SK-N-SH (cell line): ENCODE results near the gene ARHGEF19. TPM values are rescaled to one million over a fixed set of nuclear protein-coding genes. Genes with fewer than 3 reads are reported as not detected.

Experiments
- CTCF ChIA-PET: fragments of 300-600, 350-600 bp; formaldehyde crosslinking; extraction: SDS; loops from one replicate; lab custom pipeline; 2021; lab: Yijun Ruan, JAX
- POLR2A ChIA-PET: fragments of 350-600 bp; sonication (Branson Sonifier 250); formaldehyde crosslinking; extraction: SDS; loops from one replicate; lab custom pipeline; 2020; ENCODE audit warnings: antibody characterized with exemption, inconsistent platforms; lab: Yijun Ruan, JAX
- DNase-seq: peaks from one replicate; pipeline ENCODE4 v3.0.0; 2012
- H2AFZ ChIP-seq: fragments of 200-600 bp; sonication (generic); 2 replicates; pipeline ENCODE4 v1.8.1; 2016; ENCODE audit warnings: antibody characterized with exemption, mild to moderate bottlenecking, low read depth
- H3F3A ChIP-seq: fragments of 200-600 bp; sonication (generic); replicated peaks from 2 replicates; pipeline ENCODE3; 2016; ENCODE audit warnings: antibody characterized with exemption, mild to moderate bottlenecking; ENCODE audit not compliant: insufficient read depth
- H3K27ac ChIP-seq, 2 experiments: fragments of 200-500 bp in 1 of 2; fragments of 200-600 bp in 1 of 2; sonication (Bioruptor generic) in 1 of 2; sonication (generic), shearing (Covaris generic) in 1 of 2; 2 replicates each; pipeline versions ENCODE4 v1.5.1 to v1.6.1; 2014 to 2016; ENCODE audit warnings: low read depth in 2 of 2, inconsistent platforms in 1 of 2, low read length in 1 of 2, mild to moderate bottlenecking in 1 of 2, mixed read lengths in 1 of 2
- H3K27me3 ChIP-seq: fragments of 200-600 bp; sonication (generic), shearing (Covaris generic); 2 replicates; pipeline ENCODE4 v1.6.1; 2016; ENCODE audit warnings: mixed run types; ENCODE audit not compliant: insufficient read depth
- H3K36me3 ChIP-seq, 2 experiments: fragments of 200-500 bp in 1 of 2; fragments of 200-600 bp in 1 of 2; sonication (Bioruptor generic) in 1 of 2; sonication (generic) in 1 of 2; replicated peaks in 1 of 2; 2 replicates each; pipeline versions ENCODE3 to v1.5.1; 2014 to 2016; ENCODE audit warnings: low read length in 1 of 2, mild to moderate bottlenecking in 1 of 2; ENCODE audit not compliant: insufficient read depth in 2 of 2, control insufficient read depth in 1 of 2
- H3K4me1 ChIP-seq, 2 experiments: fragments of 200-500 bp in 1 of 2; fragments of 200-600 bp in 1 of 2; sonication (Bioruptor generic) in 1 of 2; sonication (generic), shearing (Covaris generic) in 1 of 2; 2 replicates each; pipeline versions ENCODE4 v1.5.1 to v1.6.1; 2014 to 2016; ENCODE audit warnings: low read depth in 1 of 2, low read length in 1 of 2, mixed run types in 1 of 2; ENCODE audit not compliant: insufficient read depth in 2 of 2, control insufficient read depth in 1 of 2
- H3K4me2 ChIP-seq: fragments of 200-600 bp; sonication (generic), shearing (Covaris generic); 2 replicates; pipeline ENCODE4 v1.6.1; 2017; ENCODE audit warnings: mixed run types
- H3K4me3 ChIP-seq, 2 experiments: fragments of 200-500 bp in 1 of 2; fragments of 200-600 bp in 1 of 2; sonication (Bioruptor generic) in 1 of 2; sonication (generic), shearing (Covaris generic) in 1 of 2; 2 replicates each; pipeline versions ENCODE4 v1.5.1 to v1.8.1; 2014 to 2016; ENCODE audit warnings: low read depth in 2 of 2, inconsistent platforms in 1 of 2, low read length in 1 of 2, mild to moderate bottlenecking in 1 of 2, mixed read lengths in 1 of 2, moderate library complexity in 1 of 2
- H3K79me2 ChIP-seq: fragments of 200-600 bp; sonication (generic); 2 replicates; pipeline ENCODE4 v1.8.1; 2017; ENCODE audit warnings: mild to moderate bottlenecking; ENCODE audit not compliant: insufficient read depth
- H3K9ac ChIP-seq: fragments of 200-600 bp; sonication (generic); 2 replicates; pipeline ENCODE4 v1.6.1; 2017; ENCODE audit warnings: mixed run types
- H3K9me2 ChIP-seq: fragments of 200-600 bp; sonication (generic); 2 replicates; pipeline ENCODE4 v1.6.1; 2017; ENCODE audit warnings: mixed run types
- H3K9me3 ChIP-seq: fragments of 200-600 bp; sonication (generic); 2 replicates; pipeline ENCODE4 v1.6.1; 2017; ENCODE audit warnings: mixed run types, mild to moderate bottlenecking, moderate library complexity
- H4K20me1 ChIP-seq: fragments of 200-600 bp; sonication (generic); 2 replicates; pipeline ENCODE4 v1.6.1; 2017; ENCODE audit warnings: mild to moderate bottlenecking, mixed run types; ENCODE audit not compliant: insufficient read depth
- CHD2 ChIP-seq: fragments of 150-350 bp; IDR thresholded peaks from 2 replicates; pipeline ENCODE4 v1.6.1; 2018; ENCODE audit warnings: low read length; ENCODE audit not compliant: partially characterized antibody
- EP300 ChIP-seq, 2 experiments: IDR thresholded peaks; 2 replicates each; pipeline versions ENCODE4 v1.4.0 to v1.6.1; 2012; ENCODE audit warnings: borderline replicate concordance in 1 of 2, low read depth in 1 of 2, low read length in 1 of 2
- FOSL2 ChIP-seq: IDR thresholded peaks from 2 replicates; pipeline ENCODE4 v1.4.0; 2012; ENCODE audit warnings: low read depth, mild to moderate bottlenecking, moderate library complexity, borderline replicate concordance
- FOXJ3 ChIP-seq: sonication (generic); formaldehyde crosslinking; IDR thresholded peaks from 2 replicates; pipeline ENCODE4 v1.5.1; 2020; ENCODE audit warnings: mild to moderate bottlenecking, missing genetic modification reagents
- FOXM1 ChIP-seq: IDR thresholded peaks from 2 replicates; pipeline ENCODE4 v1.4.0; 2012; ENCODE audit warnings: low read depth, mild to moderate bottlenecking
- GABPA ChIP-seq: IDR thresholded peaks from 2 replicates; pipeline ENCODE4 v1.4.0; 2012; ENCODE audit warnings: low read depth, mild to moderate bottlenecking
- JUND ChIP-seq: IDR thresholded peaks from 2 replicates; pipeline ENCODE4 v1.4.0; 2012
- MEF2A ChIP-seq: IDR thresholded peaks from 2 replicates; pipeline ENCODE4 v1.4.0; 2012; ENCODE audit warnings: low read depth, borderline replicate concordance
- NFIC ChIP-seq: IDR thresholded peaks from 2 replicates; pipeline ENCODE4 v1.4.0; 2012; ENCODE audit warnings: borderline replicate concordance
- NRF1 ChIP-seq: IDR thresholded peaks from 2 replicates; pipeline ENCODE4 v1.6.1; 2012; ENCODE audit warnings: low read depth, mild to moderate bottlenecking, low read length
- POLR2AphosphoS5 ChIP-seq: IDR thresholded peaks from 2 replicates; pipeline ENCODE4 v1.6.1; 2012; ENCODE audit warnings: low read depth, low read length
- RAD21 ChIP-seq: IDR thresholded peaks from 2 replicates; pipeline ENCODE4 v1.6.1; 2012; ENCODE audit warnings: mild to moderate bottlenecking, low read length
- RCOR1 ChIP-seq: fragments of 150-350 bp; IDR thresholded peaks from 2 replicates; pipeline ENCODE4 v1.6.1; 2017; ENCODE audit warnings: antibody characterized with exemption, low read length
- RFX5 ChIP-seq: IDR thresholded peaks from 2 replicates; pipeline ENCODE4 v1.6.1; 2012; ENCODE audit warnings: mild to moderate bottlenecking, improper control_type of control experiment, low read length
- SIN3A ChIP-seq: IDR thresholded peaks from 2 replicates; pipeline ENCODE4 v1.6.1; 2012; ENCODE audit warnings: low read depth, mild to moderate bottlenecking, low read length, moderate library complexity, borderline replicate concordance
- SMC3 ChIP-seq: IDR thresholded peaks from 2 replicates; pipeline ENCODE4 v1.6.1; 2012; ENCODE audit warnings: low read depth, low read length, improper control_type of control experiment
- TAF1 ChIP-seq: IDR thresholded peaks from 2 replicates; pipeline ENCODE4 v1.6.1; 2012; ENCODE audit warnings: low read depth, mild to moderate bottlenecking, low read length, moderate library complexity, borderline replicate concordance
- TEAD4 ChIP-seq: IDR thresholded peaks from 2 replicates; pipeline ENCODE4 v1.4.0; 2012; ENCODE audit warnings: mild to moderate bottlenecking, borderline replicate concordance; ENCODE audit not compliant: insufficient read depth
- WGBS: methylation state at CpG from one replicate; pipeline ENCODE4 v1.1.6; 2017; ENCODE audit warnings: low lambda C conversion rate; 5-methylcytosine and 5-hydroxymethylcytosine counted together
- polyA plus RNA-seq, 3 experiments: library from polyadenylated mRNA; depleted of rRNA; stranded (reverse); fragments of >200 nt; gene quantifications; 2 replicates each; pipeline ENCODE4 v1.2.3, GENCODE V29; 2012
- TF ChIP-seq, protein P1 (sequence below): IDR thresholded peaks from 2 replicates; pipeline ENCODE4 v1.4.0; 2012; ENCODE audit warnings: low read depth, borderline replicate concordance
- TF ChIP-seq, protein P2 (sequence below): IDR thresholded peaks from 2 replicates; pipeline ENCODE4; 2012

Gene ARHGEF19
- polyA plus RNA-seq, 1 of the 3 experiments (the other 2 are of a cell fraction), result 11.5 TPM

DNA sequence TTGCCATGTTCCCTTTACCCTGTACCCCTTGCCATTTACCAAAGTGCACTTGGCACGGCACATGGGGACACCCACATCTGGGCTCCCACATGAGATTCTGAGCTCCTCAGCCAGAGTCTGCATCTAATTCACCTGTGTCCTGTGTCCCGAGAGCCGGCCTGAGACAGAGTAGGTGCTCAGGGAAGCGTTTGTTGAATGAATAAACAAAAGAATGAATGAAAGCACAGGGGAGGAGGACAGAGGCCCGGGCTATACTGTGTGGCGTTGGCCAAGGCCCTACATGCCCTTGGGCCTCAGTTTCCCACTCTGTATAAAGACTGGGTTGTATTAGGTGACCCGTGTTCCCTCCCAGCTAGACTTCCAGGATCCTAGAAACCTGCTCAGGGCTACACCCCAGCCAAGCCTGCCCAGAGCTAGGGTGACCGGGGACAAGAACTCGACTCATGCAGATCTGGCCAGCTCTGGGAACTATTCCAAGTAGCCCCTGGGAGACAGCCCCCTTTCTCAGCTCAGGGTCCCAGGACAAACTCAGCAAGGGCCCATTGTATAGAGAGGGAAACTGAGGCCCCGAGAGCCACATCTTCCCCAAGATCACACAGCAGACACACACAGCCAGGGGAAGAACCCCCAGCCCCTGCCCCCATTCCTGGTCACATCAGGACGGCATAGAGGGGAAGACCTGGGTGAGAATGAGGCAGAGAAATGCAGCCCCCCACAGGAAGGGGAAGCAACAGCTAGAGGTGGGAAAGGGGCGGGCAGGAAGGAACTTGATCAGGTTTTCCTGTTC is 62.6 kb downstream of the ARHGEF19 start:
- no peaks in the 10 kb centered on the region for H3K9me3 ChIP-seq
- TF ChIP-seq FOXM1, result no peak
- TF ChIP-seq SIN3A, result no peak
- no peak for TF ChIP-seq FOSL2
- TF ChIP-seq POLR2AphosphoS5, result no peak
- TF ChIP-seq NRF1, result no peak
- TF ChIP-seq MEF2A, result no peak
- TF ChIP-seq, protein P1, sequence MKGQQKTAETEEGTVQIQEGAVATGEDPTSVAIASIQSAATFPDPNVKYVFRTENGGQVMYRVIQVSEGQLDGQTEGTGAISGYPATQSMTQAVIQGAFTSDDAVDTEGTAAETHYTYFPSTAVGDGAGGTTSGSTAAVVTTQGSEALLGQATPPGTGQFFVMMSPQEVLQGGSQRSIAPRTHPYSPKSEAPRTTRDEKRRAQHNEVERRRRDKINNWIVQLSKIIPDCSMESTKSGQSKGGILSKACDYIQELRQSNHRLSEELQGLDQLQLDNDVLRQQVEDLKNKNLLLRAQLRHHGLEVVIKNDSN, result no peak
- TF ChIP-seq TEAD4, result no peak
- no peak for TF ChIP-seq RCOR1
- TF ChIP-seq, protein P2, sequence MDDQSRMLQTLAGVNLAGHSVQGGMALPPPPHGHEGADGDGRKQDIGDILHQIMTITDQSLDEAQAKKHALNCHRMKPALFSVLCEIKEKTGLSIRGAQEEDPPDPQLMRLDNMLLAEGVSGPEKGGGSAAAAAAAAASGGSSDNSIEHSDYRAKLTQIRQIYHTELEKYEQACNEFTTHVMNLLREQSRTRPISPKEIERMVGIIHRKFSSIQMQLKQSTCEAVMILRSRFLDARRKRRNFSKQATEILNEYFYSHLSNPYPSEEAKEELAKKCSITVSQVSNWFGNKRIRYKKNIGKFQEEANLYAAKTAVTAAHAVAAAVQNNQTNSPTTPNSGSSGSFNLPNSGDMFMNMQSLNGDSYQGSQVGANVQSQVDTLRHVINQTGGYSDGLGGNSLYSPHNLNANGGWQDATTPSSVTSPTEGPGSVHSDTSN, result no peak
- no peak for TF ChIP-seq CHD2
- no peak for TF ChIP-seq RAD21
- TF ChIP-seq FOXJ3 (CRISPR knock-in tag), result no peak
- TF ChIP-seq RFX5, result no peak
- no peak for TF ChIP-seq NFIC
- no peak overlapping the region for H3K9ac ChIP-seq
- no peak for DNase-seq
- peaks cover 10% of the 10 kb centered on the region; the same call in 1 of the 2 replicates for H4K20me1 ChIP-seq
- ChIA-PET CTCF (interaction anchor here (1.5 to 8.8 kb wide), 3 partner anchors 42 to 76 kb away, joined by 4 to 125 read pairs (median 4); partner anchors contain the start of gene FAM131C), POLR2A (interaction anchor here (1.0 kb wide), 1 partner anchor 39 kb away, joined by 3 read pairs; no protein-coding TSS in a partner anchor)
- H3K36me3 ChIP-seq, result peaks cover 27 to 33% of the 10 kb centered on the region in 2 experiments
- no peak overlapping the region for H2AFZ ChIP-seq
- no peak overlapping the region for H3K4me3 ChIP-seq
- H3K79me2 ChIP-seq, result peaks cover 92% of the 10 kb centered on the region
- no peak overlapping the region for H3K4me2 ChIP-seq
- no peaks in the 10 kb centered on the region for H3K9me2 ChIP-seq
- peak overlapping the region in 1 of 2 experiments; percentile 75; a peak in 1 of 4 replicates for H3K27ac ChIP-seq
- 90% methylated on average over 9 of the region's 12 CpGs for WGBS
- H3K4me1 ChIP-seq, result peaks cover 31 to 68% of the 10 kb centered on the region in 2 experiments; a peak in 3 of 4 replicates
- peaks cover 42% of the 10 kb centered on the region for H3F3A ChIP-seq
- no peaks in the 10 kb centered on the region for H3K27me3 ChIP-seq

DNA sequence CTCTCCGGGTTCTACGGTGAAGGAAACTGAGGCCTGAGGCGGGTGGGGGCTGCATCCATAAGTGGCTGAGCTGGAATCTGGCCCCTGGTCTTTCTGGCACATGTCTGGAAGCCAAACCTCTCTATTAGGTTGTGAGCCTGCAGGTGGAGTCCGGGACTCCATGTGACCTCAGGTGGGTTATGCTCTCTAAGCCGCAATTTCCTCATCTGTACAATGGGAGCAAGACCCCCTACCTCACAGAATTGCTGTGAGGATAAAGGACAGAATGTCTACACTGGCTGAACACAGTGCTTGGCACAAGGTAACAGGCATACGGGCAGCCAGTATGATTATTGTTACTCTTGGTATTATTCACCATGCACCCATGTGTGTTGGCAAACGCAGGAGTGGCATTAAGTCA is 63.3 kb downstream of the ARHGEF19 start:
- Histone ChIP-seq H3K36me3 (peaks cover 34 to 35% of the 10 kb centered on the region in 2 experiments), H3K9me2 (no peaks in the 10 kb centered on the region), H3K4me3 (no peak overlapping the region), H3K79me2 (peaks cover 92% of the 10 kb centered on the region), H4K20me1 (peaks cover 7% of the 10 kb centered on the region; the same call in 1 of the 2 replicates), H3K9ac (no peak overlapping the region), H2AFZ (no peak overlapping the region), H3K9me3 (no peaks in the 10 kb centered on the region), H3K4me1 (peaks cover 30 to 76% of the 10 kb centered on the region in 2 experiments; a peak in 3 of 4 replicates), H3F3A (peaks cover 42% of the 10 kb centered on the region), H3K4me2 (no peak overlapping the region), H3K27me3 (no peaks in the 10 kb centered on the region), H3K27ac (no peak overlapping the region)
- no peak for DNase-seq
- ChIA-PET POLR2A (no interaction called here), CTCF (interaction anchor here (8.8 kb wide), 1 partner anchor 69 kb away, joined by 125 read pairs; no protein-coding TSS in a partner anchor)
- TF ChIP-seq CHD2 (no peak), TAF1 (no peak), EP300 (IDR thresholded peaks at IDR 0.05; ENCODE audit: borderline replicate concordance in 1 of 2, low read depth in 1 of 2, low read length in 1 of 2) (no peak), JUND (no peak), TEAD4 (no peak), SMC3 (no peak), GABPA (no peak), FOXJ3 (CRISPR knock-in tag) (no peak)
- TF ChIP-seq, protein P2, result no peak
- WGBS, result 97% methylated on average over 6 of the region's 7 CpGs
